ENCODE measurements around the gene KRT83.

DNA sequence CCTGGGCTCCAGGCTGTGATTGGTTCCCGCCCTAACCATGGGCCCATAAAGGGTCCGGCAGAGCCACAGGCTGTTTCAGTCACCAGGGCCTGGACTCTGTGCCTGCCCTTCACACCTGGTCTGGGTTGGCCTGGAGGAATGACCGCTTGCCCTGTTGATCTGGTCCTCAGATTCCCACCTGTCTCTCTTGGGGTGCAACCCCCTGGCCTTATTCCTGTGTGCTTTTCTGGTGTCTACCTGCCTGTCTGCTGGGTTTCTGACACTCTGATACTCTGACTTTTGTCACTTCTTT lies 2.9 kb upstream of the KRT83 start:
- TF ChIP-seq POLR2AphosphoS5 (IDR thresholded peaks at IDR 0.05; ENCODE audit: low read depth, low read length) (no peak), POLR2A (IDR thresholded peaks at IDR 0.05; ENCODE audit: low read depth, low read length) (no peak), TAF1 (IDR thresholded peaks at IDR 0.05; ENCODE audit: borderline replicate concordance, low read depth, low read length) (no peak)
